PC-3 (cell line): Measurements from ENCODE around the gene C11orf54. TPM values are rescaled to one million over a fixed set of nuclear protein-coding genes. Genes with fewer than 3 reads are reported as not detected.

Experiments
- ATAC-seq: fragments of 200-7000 bp; cut with Tn5 transposase; 2 replicates; pipeline ENCODE4 v1.9.1; 2020; ENCODE audit warnings: mild to moderate bottlenecking, moderate library complexity
- BruUV-seq: library from RNA; stranded (reverse); fragments of 400-500 nt; replicated peaks from 2 replicates; lab custom pipeline; 2021; lab: Mats Ljungman, UMichigan
- CTCF ChIA-PET: fragments of 300-600 bp; sonication (Branson Sonifier 250); formaldehyde crosslinking; loops from one replicate; lab custom pipeline; 2022; ENCODE audit warnings: antibody characterized with exemption; lab: Charles Lee
- POLR2A ChIA-PET: fragments of 300-600 bp; sonication (Branson Sonifier 250); formaldehyde crosslinking; loops from one replicate; lab custom pipeline; 2022; ENCODE audit warnings: antibody characterized with exemption; ENCODE audit not compliant: unreplicated experiment; lab: Charles Lee
- DNase-seq: peaks from one replicate; pipeline ENCODE4 v3.0.0-alpha.2; 2015
- H2AFZ ChIP-seq: fragments of 300-600 bp; sonication (generic); 2 replicates; pipeline ENCODE4 v1.6.0; 2016; ENCODE audit warnings: antibody characterized with exemption, low read length
- H3F3A ChIP-seq: fragments of 300-600 bp; sonication (generic); one replicate; pipeline ENCODE4 v1.6.0; 2017; ENCODE audit warnings: antibody characterized with exemption, low read length, control low read depth, mild to moderate bottlenecking; ENCODE audit not compliant: unreplicated experiment
- H3K27ac ChIP-seq: fragments of 300-600 bp; sonication (generic); 2 replicates; pipeline ENCODE4 v1.5.1; 2016; ENCODE audit warnings: mild to moderate bottlenecking, low read length
- H3K27me3 ChIP-seq: fragments of 300-600 bp; sonication (generic); 2 replicates; pipeline ENCODE4 v1.6.1; 2016; ENCODE audit warnings: low read length, mixed read lengths
- H3K36me3 ChIP-seq: fragments of 300-600 bp; sonication (generic); 2 replicates; pipeline ENCODE4 v1.6.1; 2016; ENCODE audit warnings: low read depth, mixed run types, low read length, mixed read lengths
- H3K4me1 ChIP-seq: fragments of 300-600 bp; sonication (generic); 2 replicates; pipeline ENCODE4 v1.5.1; 2016; ENCODE audit warnings: low read length; ENCODE audit not compliant: insufficient read depth
- H3K4me2 ChIP-seq: fragments of 300-600 bp; sonication (generic); 2 replicates; pipeline ENCODE4 v1.6.0; 2016; ENCODE audit warnings: low read length
- H3K4me3 ChIP-seq: fragments of 300-600 bp; sonication (generic); 2 replicates; pipeline ENCODE4 v1.5.1; 2016; ENCODE audit warnings: mild to moderate bottlenecking, low read length, mixed read lengths
- H3K79me2 ChIP-seq: fragments of 300-600 bp; sonication (generic); 2 replicates; pipeline ENCODE4 v1.6.1; 2017; ENCODE audit warnings: low read length, mixed read lengths
- H3K9ac ChIP-seq: fragments of 300-600 bp; sonication (generic); 2 replicates; pipeline ENCODE4 v1.6.0; 2016; ENCODE audit warnings: mild to moderate bottlenecking, low read length
- H3K9me2 ChIP-seq: fragments of 300-600 bp; sonication (generic); replicated peaks from 2 replicates; pipeline ENCODE4 v1.6.1; 2016; ENCODE audit warnings: mixed run types, low read length, mixed read lengths
- H3K9me3 ChIP-seq: fragments of 300-600 bp; sonication (generic); 2 replicates; pipeline ENCODE4 v1.6.1; 2016; ENCODE audit warnings: low read length, mixed read lengths
- H4K20me1 ChIP-seq: fragments of 300-600 bp; sonication (generic); 2 replicates; pipeline ENCODE4 v1.6.1; 2016; ENCODE audit warnings: low read length, mixed read lengths
- EZH2 ChIP-seq: fragments of 300-600 bp; sonication (generic); IDR thresholded peaks from one replicate; pipeline ENCODE4 v1.6.1; 2017; ENCODE audit warnings: antibody characterized with exemption, mild to moderate bottlenecking, low read length; ENCODE audit not compliant: unreplicated experiment
- EZH2phosphoT487 ChIP-seq: fragments of 300-600 bp; sonication (generic); IDR thresholded peaks from 2 replicates; pipeline ENCODE4 v1.6.1; 2018; ENCODE audit warnings: mild to moderate bottlenecking, antibody characterized with exemption, low read length, borderline replicate concordance
- intact Hi-C: fragments of 100-400 bp; cut with micrococcal nuclease; formaldehyde crosslinking; loops from 2 replicates; pipeline ENCODE4 v1.9.0; 2023
- total RNA-seq: library from RNA; depleted of rRNA; stranded (reverse); fragments of >200 nt; gene quantifications from 2 replicates; pipeline ENCODE4 v1.2.3, GENCODE V29; 2014
- TF ChIP-seq, protein P1 (sequence below): fragments of 300-600 bp; sonication (generic); conservative IDR thresholded peaks from 2 replicates; pipeline ENCODE4 v1.5.1; 2017; ENCODE audit warnings: antibody characterized with exemption, low read depth, mild to moderate bottlenecking, low read length

C11orf54 gene
- total RNA-seq, 1 experiment from 2014 or later, result 24.3 TPM

DNA sequence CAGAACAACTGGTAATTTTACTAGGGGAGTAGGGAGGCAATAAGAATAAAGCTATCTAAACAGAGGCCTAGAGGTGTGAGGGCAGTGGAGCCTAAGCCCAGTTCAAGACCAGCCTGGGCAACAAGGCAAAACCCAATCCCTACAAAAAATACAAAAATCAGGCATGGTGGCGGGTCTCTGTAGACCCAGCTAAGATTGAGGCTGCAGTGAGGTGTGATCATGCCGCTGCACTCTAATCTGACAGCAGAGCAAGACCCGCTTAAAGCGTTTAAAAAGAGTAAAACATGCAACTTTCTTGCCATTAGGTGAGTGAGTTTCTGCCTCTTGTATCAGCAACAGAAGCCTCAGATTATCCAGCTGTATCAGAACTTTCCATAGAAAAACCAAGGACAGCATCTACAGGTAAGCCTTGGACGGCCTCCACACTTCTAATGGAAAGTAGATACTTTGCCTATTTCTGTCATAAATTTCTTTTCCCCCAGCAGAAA lies 12.3 kb upstream of the C11orf54 start:
- Histone ChIP-seq H3K4me1 (no peaks in the 10 kb centered on the region), H3K4me3 (no peak overlapping the region), H3K9me3 (no peaks in the 10 kb centered on the region), H3K27ac (no peak overlapping the region), H3F3A (peaks cover 76% of the 10 kb centered on the region), H3K79me2 (peaks cover 7% of the 10 kb centered on the region), H2AFZ (no peak overlapping the region), H3K27me3 (no peaks in the 10 kb centered on the region), H3K36me3 (peaks cover 85% of the 10 kb centered on the region), H3K9me2 (no peaks in the 10 kb centered on the region), H3K4me2 (no peak overlapping the region), H4K20me1 (peaks cover 57% of the 10 kb centered on the region), H3K9ac (no peak overlapping the region)
- intact Hi-C loops, result no loop called here
- TSS peak; percentile 1 for BruUV-seq
- DNase-seq, result no peak
- TF ChIP-seq, protein P1, sequence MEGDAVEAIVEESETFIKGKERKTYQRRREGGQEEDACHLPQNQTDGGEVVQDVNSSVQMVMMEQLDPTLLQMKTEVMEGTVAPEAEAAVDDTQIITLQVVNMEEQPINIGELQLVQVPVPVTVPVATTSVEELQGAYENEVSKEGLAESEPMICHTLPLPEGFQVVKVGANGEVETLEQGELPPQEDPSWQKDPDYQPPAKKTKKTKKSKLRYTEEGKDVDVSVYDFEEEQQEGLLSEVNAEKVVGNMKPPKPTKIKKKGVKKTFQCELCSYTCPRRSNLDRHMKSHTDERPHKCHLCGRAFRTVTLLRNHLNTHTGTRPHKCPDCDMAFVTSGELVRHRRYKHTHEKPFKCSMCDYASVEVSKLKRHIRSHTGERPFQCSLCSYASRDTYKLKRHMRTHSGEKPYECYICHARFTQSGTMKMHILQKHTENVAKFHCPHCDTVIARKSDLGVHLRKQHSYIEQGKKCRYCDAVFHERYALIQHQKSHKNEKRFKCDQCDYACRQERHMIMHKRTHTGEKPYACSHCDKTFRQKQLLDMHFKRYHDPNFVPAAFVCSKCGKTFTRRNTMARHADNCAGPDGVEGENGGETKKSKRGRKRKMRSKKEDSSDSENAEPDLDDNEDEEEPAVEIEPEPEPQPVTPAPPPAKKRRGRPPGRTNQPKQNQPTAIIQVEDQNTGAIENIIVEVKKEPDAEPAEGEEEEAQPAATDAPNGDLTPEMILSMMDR, result no peak
- TF ChIP-seq EZH2 (no peak), EZH2phosphoT487 (no peak)
- CTCF ChIA-PET, result no interaction called here
- POLR2A ChIA-PET, result no interaction called here
- peak; percentile 18; the same call in 1 of the 2 replicates for ATAC-seq

DNA sequence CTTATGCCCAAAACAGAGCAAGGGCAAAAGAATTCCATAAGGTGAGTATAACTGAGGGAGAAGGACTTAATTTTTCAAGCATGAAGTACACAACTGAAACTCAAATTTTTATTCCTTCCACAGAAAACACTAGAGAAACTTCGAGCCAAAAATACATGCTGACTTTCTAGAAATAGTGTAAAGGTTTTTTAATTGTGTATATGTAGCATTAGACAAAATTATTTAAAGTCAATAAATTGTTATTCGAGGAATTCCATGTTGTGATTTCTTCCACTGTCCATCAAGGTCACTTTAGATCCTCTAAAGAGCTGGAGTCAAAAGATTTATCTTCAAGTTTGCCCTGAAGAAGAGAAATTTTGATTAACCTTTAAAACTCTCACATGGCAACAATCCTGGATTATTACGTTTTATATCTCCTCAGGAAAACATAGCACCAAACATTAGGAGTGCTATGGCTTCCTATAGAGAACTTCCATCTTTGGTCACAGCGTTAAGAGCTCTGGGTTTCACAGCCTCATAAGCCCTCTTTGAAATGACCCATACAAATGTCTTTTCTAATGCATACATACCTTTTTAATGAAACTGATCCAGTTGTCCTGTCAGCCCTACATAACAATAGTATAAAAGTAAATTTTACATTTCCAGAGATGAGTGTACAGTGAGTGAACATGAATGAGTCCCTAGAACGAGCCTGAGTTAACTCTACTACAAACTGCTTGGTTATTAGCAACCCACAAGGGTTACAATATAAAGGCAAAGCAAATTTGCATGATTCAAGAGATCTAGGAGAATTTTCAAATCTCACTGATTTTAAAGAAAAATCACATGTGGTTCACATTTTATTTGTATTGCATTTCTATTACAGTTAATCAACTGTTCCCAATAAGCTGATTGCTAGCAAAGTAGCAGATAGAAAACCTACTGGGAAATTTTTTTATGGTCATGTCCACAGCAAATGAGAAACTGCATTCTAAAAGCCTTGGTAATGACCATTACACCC lies 11.1 kb upstream of the C11orf54 start:
- DNase-seq (no peak), ATAC-seq (no peak)
- H3K9me2 ChIP-seq, result no peaks in the 10 kb centered on the region
- TF ChIP-seq, protein P1, result no peak
- no peak for TF ChIP-seq EZH2phosphoT487
- TF ChIP-seq EZH2, result no peak
- no peak overlapping the region for H2AFZ ChIP-seq
- peaks cover 86% of the 10 kb centered on the region for H3F3A ChIP-seq
- no peaks in the 10 kb centered on the region for H3K4me1 ChIP-seq
- POLR2A ChIA-PET, result no interaction called here
- H3K36me3 ChIP-seq, result peaks cover 92% of the 10 kb centered on the region
- CTCF ChIA-PET, result no interaction called here
- H3K9me3 ChIP-seq, result no peaks in the 10 kb centered on the region
- peaks cover 70% of the 10 kb centered on the region for H4K20me1 ChIP-seq
- BruUV-seq, result no TSS peak
- no peaks in the 10 kb centered on the region for H3K27me3 ChIP-seq
- H3K4me2 ChIP-seq, result no peak overlapping the region
- H3K9ac ChIP-seq, result no peak overlapping the region
- intact Hi-C loops, result no loop called here
- H3K79me2 ChIP-seq, result peaks cover 20% of the 10 kb centered on the region
- H3K4me3 ChIP-seq, result no peak overlapping the region
- no peak overlapping the region for H3K27ac ChIP-seq
